ENCODE measurements around the gene UVSSA.

The UVSSA gene

GRCh38 chr4:1375051-1375721 lies 28.2 kb downstream of the UVSSA start:
- no peaks in the 10 kb centered on the region for H3K27me3 ChIP-seq (ENCODE audit: control insufficient read depth, insufficient read depth, low read length)
- no peak overlapping the region for H3K9ac ChIP-seq (ENCODE audit: low read depth, low read length)
- no peaks in the 10 kb centered on the region for H3K9me3 ChIP-seq (ENCODE audit: control insufficient read depth, insufficient read depth, low read length)
- no peak overlapping the region for H3K27ac ChIP-seq (ENCODE audit: low read depth, low read length)
- H3K4me3 ChIP-seq (ENCODE audit: low read depth, low read length), result no peak overlapping the region
- H3K36me3 ChIP-seq (ENCODE audit: control insufficient read depth, insufficient read depth, low read length), result peaks cover 12% of the 10 kb centered on the region; the same call in 1 of the 2 replicates
- H3K4me1 ChIP-seq (ENCODE audit: control insufficient read depth, insufficient read depth, low read length), result no peaks in the 10 kb centered on the region

GRCh38 chr4:1375761-1376322 lies 28.8 kb downstream of the UVSSA start:
- no peak overlapping the region for H3K4me3 ChIP-seq (ENCODE audit: low read depth, low read length)
- H3K4me1 ChIP-seq (ENCODE audit: control insufficient read depth, insufficient read depth, low read length), result no peaks in the 10 kb centered on the region
- H3K9me3 ChIP-seq (ENCODE audit: control insufficient read depth, insufficient read depth, low read length), result no peaks in the 10 kb centered on the region
- peaks cover 12% of the 10 kb centered on the region; the same call in 1 of the 2 replicates for H3K36me3 ChIP-seq (ENCODE audit: control insufficient read depth, insufficient read depth, low read length)
- no peak overlapping the region for H3K27ac ChIP-seq (ENCODE audit: low read depth, low read length)
- no peak overlapping the region for H3K9ac ChIP-seq (ENCODE audit: low read depth, low read length)
- no peaks in the 10 kb centered on the region for H3K27me3 ChIP-seq (ENCODE audit: control insufficient read depth, insufficient read depth, low read length)

GRCh38 chr4:1376391-1376840 lies 29.4 kb downstream of the UVSSA start:
- H3K9ac ChIP-seq (ENCODE audit: low read depth, low read length), result no peak overlapping the region

GRCh38 chr4:1376841-1377605 lies 30.0 kb downstream of the UVSSA start:
- no peak overlapping the region for H3K4me3 ChIP-seq (ENCODE audit: low read depth, low read length)
- no peaks in the 10 kb centered on the region for H3K27me3 ChIP-seq (ENCODE audit: control insufficient read depth, insufficient read depth, low read length)
- H3K36me3 ChIP-seq (ENCODE audit: control insufficient read depth, insufficient read depth, low read length), result peaks cover 11% of the 10 kb centered on the region; the same call in 1 of the 2 replicates
- H3K4me1 ChIP-seq (ENCODE audit: control insufficient read depth, insufficient read depth, low read length), result no peaks in the 10 kb centered on the region
- no peaks in the 10 kb centered on the region for H3K9me3 ChIP-seq (ENCODE audit: control insufficient read depth, insufficient read depth, low read length)
- no peak overlapping the region for H3K9ac ChIP-seq (ENCODE audit: low read depth, low read length)
- H3K27ac ChIP-seq (ENCODE audit: low read depth, low read length), result no peak overlapping the region

More at GRCh38 chr4:1376391-1376840, 29.4 kb downstream of the UVSSA start:
- no peak overlapping the region for H3K4me3 ChIP-seq (ENCODE audit: low read depth, low read length)
- H3K27me3 ChIP-seq (ENCODE audit: control insufficient read depth, insufficient read depth, low read length), result no peaks in the 10 kb centered on the region
- H3K36me3 ChIP-seq (ENCODE audit: control insufficient read depth, insufficient read depth, low read length), result peaks cover 12% of the 10 kb centered on the region; the same call in 1 of the 2 replicates
- no peaks in the 10 kb centered on the region for H3K9me3 ChIP-seq (ENCODE audit: control insufficient read depth, insufficient read depth, low read length)
- H3K27ac ChIP-seq (ENCODE audit: low read depth, low read length), result no peak overlapping the region
- H3K4me1 ChIP-seq (ENCODE audit: control insufficient read depth, insufficient read depth, low read length), result no peaks in the 10 kb centered on the region

- Histone ChIP-seq H3K36me3 (ENCODE audit: control insufficient read depth, insufficient read depth, low read length) (0 out of 2 replicates have a peak, but pooled peaks cover 7% of the 10 kb centered on the region), H3K4me3 (ENCODE audit: low read depth, low read length) (no peak overlapping the region), H3K4me1 (ENCODE audit: control insufficient read depth, insufficient read depth, low read length) (no peaks in the 10 kb centered on the region), H3K9ac (ENCODE audit: low read depth, low read length) (no peak overlapping the region), H3K9me3 (ENCODE audit: control insufficient read depth, insufficient read depth, low read length) (no peaks in the 10 kb centered on the region), H3K27ac (ENCODE audit: low read depth, low read length) (no peak overlapping the region), H3K27me3 (ENCODE audit: control insufficient read depth, insufficient read depth, low read length) (no peaks in the 10 kb centered on the region)
Measured at GRCh38 chr4:1377606-1378261, 30.7 kb downstream of the UVSSA start.

GRCh38 chr4:1378559-1379231 lies 31.7 kb downstream of the UVSSA start:
- no peaks in the 10 kb centered on the region for H3K4me1 ChIP-seq (ENCODE audit: control insufficient read depth, insufficient read depth, low read length)
- no peak overlapping the region for H3K4me3 ChIP-seq (ENCODE audit: low read depth, low read length)
- H3K27me3 ChIP-seq (ENCODE audit: control insufficient read depth, insufficient read depth, low read length), result no peaks in the 10 kb centered on the region
- H3K9ac ChIP-seq (ENCODE audit: low read depth, low read length), result no peak overlapping the region
- H3K27ac ChIP-seq (ENCODE audit: low read depth, low read length), result no peak overlapping the region
- peaks cover 7% of the 10 kb centered on the region; the same call in 1 of the 2 replicates for H3K36me3 ChIP-seq (ENCODE audit: control insufficient read depth, insufficient read depth, low read length)
- H3K9me3 ChIP-seq (ENCODE audit: control insufficient read depth, insufficient read depth, low read length), result no peaks in the 10 kb centered on the region

DNA sequence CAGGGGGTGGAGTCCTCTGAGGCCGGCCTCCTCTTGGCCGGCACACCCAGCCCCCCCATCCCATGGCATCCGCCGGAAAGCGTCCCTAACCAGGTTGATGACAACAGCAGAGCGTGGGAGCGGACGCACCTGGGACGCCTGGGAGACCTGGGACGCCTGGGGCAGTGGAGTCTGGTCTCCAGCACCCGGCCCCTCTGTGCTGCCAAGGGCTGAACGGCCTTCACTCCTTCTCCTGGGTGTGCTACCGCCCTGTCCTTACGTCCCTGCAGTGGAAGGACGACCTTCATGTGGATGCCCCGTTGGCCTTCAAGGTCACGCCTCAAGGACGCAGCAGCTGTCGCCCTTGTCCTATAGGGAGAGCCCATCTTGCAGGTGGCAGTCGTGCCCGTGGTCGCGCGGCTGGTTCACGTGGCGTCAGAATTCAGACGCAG lies 32.4 kb downstream of the UVSSA start:
- no peaks in the 10 kb centered on the region for H3K9me3 ChIP-seq (ENCODE audit: control insufficient read depth, insufficient read depth, low read length)
- no peaks in the 10 kb centered on the region for H3K27me3 ChIP-seq (ENCODE audit: control insufficient read depth, insufficient read depth, low read length)
- H3K4me3 ChIP-seq (ENCODE audit: low read depth, low read length), result no peak overlapping the region
- peaks cover 9% of the 10 kb centered on the region for H3K36me3 ChIP-seq (ENCODE audit: control insufficient read depth, insufficient read depth, low read length)
- H3K27ac ChIP-seq (ENCODE audit: low read depth, low read length), result no peak overlapping the region
- no peak overlapping the region for H3K9ac ChIP-seq (ENCODE audit: low read depth, low read length)
- no peaks in the 10 kb centered on the region for H3K4me1 ChIP-seq (ENCODE audit: control insufficient read depth, insufficient read depth, low read length)

DNA sequence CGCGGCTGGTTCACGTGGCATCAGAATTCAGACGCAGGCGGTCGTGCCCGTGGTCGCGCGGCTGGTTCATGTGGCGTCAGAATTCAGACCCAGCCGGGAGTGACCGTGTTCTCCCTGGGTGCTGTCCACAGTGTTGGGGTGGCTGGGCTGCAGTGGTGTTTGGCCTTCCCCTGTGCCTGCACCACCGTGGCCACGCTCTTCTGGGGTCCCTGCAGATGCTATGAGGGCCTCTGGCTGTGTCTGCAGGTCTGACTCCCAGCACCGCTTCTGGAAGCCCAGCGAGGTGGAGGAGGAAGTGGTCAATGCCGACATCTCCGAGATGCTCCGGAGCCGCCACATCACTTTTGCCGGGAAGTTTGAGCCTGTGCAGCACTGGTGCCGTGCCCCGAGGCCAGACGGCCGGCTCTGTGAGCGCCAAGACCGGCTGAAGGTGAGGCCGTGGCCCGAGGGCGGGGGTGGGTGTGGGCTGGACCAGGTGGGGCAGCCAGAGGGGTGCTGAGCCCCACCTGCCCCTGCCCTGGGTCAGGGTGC lies 32.9 kb downstream of the UVSSA start:
- Histone ChIP-seq H3K36me3 (ENCODE audit: control insufficient read depth, insufficient read depth, low read length) (peaks cover 12% of the 10 kb centered on the region), H3K9ac (ENCODE audit: low read depth, low read length) (no peak overlapping the region), H3K4me1 (ENCODE audit: control insufficient read depth, insufficient read depth, low read length) (no peaks in the 10 kb centered on the region)

DNA sequence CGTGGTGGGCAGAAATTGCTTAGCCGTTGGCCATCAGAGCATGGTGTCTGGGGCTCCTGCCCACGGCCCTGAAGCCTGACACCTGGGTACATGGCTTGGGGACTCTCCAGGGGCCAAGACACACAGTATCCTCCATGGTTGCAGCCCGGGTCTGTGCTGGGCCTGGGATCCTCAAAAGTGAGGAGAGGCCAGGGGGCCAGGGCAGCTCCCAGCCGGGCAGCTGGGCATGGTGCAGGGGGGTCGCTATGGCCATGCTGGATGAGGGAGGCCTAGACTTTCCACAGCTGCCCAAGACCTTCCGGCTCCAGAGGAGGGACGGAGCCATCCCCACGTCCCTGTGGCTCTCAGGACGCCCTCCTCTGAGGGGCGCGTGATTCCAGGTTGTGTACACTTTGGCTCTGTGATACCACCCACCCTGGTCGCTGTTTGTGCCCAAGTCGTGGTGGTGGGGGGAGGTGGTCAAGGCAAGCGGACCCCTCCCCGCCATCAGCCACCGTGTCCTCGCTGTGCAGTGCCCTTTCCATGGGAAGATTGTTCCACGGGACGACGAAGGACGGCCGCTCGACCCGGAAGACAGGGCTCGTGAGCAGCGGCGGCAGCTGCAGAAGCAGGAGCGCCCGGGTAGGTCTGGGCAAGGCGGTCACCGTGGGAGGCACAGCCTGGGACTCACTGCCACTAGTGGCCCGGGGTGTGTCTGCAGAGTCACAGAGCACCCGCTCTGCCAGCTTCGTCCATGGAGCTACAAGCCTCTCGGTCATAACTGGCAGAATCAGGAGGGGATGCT lies 33.6 kb downstream of the UVSSA start:
- H3K36me3 ChIP-seq (ENCODE audit: control insufficient read depth, insufficient read depth, low read length), result peaks cover 7% of the 10 kb centered on the region
- no peak overlapping the region for H3K27ac ChIP-seq (ENCODE audit: low read depth, low read length)
- no peaks in the 10 kb centered on the region for H3K27me3 ChIP-seq (ENCODE audit: control insufficient read depth, insufficient read depth, low read length)

More for the DNA sequence above, 32.9 kb downstream of the UVSSA start:
- Histone ChIP-seq H3K27ac (ENCODE audit: low read depth, low read length) (no peak overlapping the region), H3K9me3 (ENCODE audit: control insufficient read depth, insufficient read depth, low read length) (no peaks in the 10 kb centered on the region), H3K4me3 (ENCODE audit: low read depth, low read length) (no peak overlapping the region), H3K27me3 (ENCODE audit: control insufficient read depth, insufficient read depth, low read length) (no peaks in the 10 kb centered on the region)

More for the DNA sequence above, 33.6 kb downstream of the UVSSA start:
- no peaks in the 10 kb centered on the region for H3K9me3 ChIP-seq (ENCODE audit: control insufficient read depth, insufficient read depth, low read length)
- H3K4me3 ChIP-seq (ENCODE audit: low read depth, low read length), result no peak overlapping the region
- H3K9ac ChIP-seq (ENCODE audit: low read depth, low read length), result no peak overlapping the region
- H3K4me1 ChIP-seq (ENCODE audit: control insufficient read depth, insufficient read depth, low read length), result no peaks in the 10 kb centered on the region

Measured in HUES48 (cell line).